Adrenal gland (tissue), 12 donors: Measurements from ENCODE around the gene OR4D1. TPM values are rescaled to one million over a fixed set of nuclear protein-coding genes. Genes with fewer than 3 reads are reported as not detected.

ENCODE experiments used
- DNase-seq, 7 donors: peaks; one replicate each; pipeline ENCODE4 v3.0.0-alpha.2; 2019 to 2020
- H3K27ac ChIP-seq, 5 donors: fragments of 200-600 bp; sonication (generic) in 4 of 5; 1 replicate in 3 of 5; 2 replicates in 2 of 5; pipeline versions ENCODE4 v1.5.1 to v1.8.0; 2016 to 2020; ENCODE audit warnings: mild to moderate bottlenecking in 1 of 5
- H3K27me3 ChIP-seq: fragments of 200-600 bp; 2 replicates; pipeline ENCODE4 v1.8.0; 2021
- H3K36me3 ChIP-seq, 2 donors: fragments of 200-600 bp; replicated peaks in 1 of 2; 1 replicate in 1 of 2; 2 replicates in 1 of 2; pipeline versions ENCODE4 v1.5.1 to v1.8.0; 2018 to 2022
- H3K4me1 ChIP-seq, 2 donors: fragments of 200-600 bp; replicated peaks in 1 of 2; 1 replicate in 1 of 2; 2 replicates in 1 of 2; pipeline versions ENCODE4 v1.5.1 to v1.8.0; 2018 to 2021
- H3K4me3 ChIP-seq, 4 donors: fragments of 200-600 bp; sonication (generic) in 3 of 4; one replicate each; pipeline ENCODE4 v1.5.1; 2016 to 2018
- H3K9me3 ChIP-seq, 3 donors: fragments of 200-600 bp; sonication (generic) in 1 of 3; replicated peaks in 1 of 3; 1 replicate in 2 of 3; 2 replicates in 1 of 3; pipeline versions ENCODE4 v1.5.1 to v1.8.0; 2016 to 2021
- CTCF ChIP-seq, 6 experiments: fragments of 450-650 bp in 4 of 6; fragments of 200-600 bp in 2 of 6; sonication (generic) in 1 of 6; IDR thresholded peaks; 1 replicate in 5 of 6; 2 replicates in 1 of 6; pipeline versions ENCODE4 v1.5.1 to v1.8.0; 2016 to 2021; ENCODE audit warnings: antibody characterized with exemption in 6 of 6, mild to moderate bottlenecking in 2 of 6, moderate library complexity in 1 of 6
- POLR2A ChIP-seq, 2 donors: fragments of 450-650 bp; IDR thresholded peaks; one replicate each; pipeline ENCODE4 v1.6.1; 2017; ENCODE audit warnings: antibody characterized with exemption in 2 of 2, mild to moderate bottlenecking in 2 of 2, moderate library complexity in 1 of 2
- WGBS, 4 donors: extraction: QIAGEN DNeasy Blood & Tissue Kit in 2 of 4; methylation state at CpG; one replicate each; pipeline versions ENCODE4 v1.1.5 to v1.1.7; 2013 to 2017; 5-methylcytosine and 5-hydroxymethylcytosine counted together
- intact Hi-C, 2 donors: fragments of 100-400 bp; cut with DNase I; formaldehyde crosslinking; loops; one replicate each; pipeline versions ENCODE4 v1.14.1 to v1.15.0; 2022 to 2023
- polyA plus RNA-seq, 3 donors: library from polyadenylated mRNA; stranded (reverse); fragments of 200-250 nt in 2 of 3; fragments of 350-450 nt in 1 of 3; fragmentation: Illumina TruSeq in 1 of 3; extraction: RNeasy Lipid Tissue Mini Kit (QIAGEN cat#74804) in 1 of 3; gene quantifications; one replicate each; pipeline ENCODE4 v1.2.3, GENCODE V29; 2013 to 2014
- total RNA-seq, 9 donors: library from RNA; depleted of rRNA in 4 of 9; stranded (reverse); fragments of >200 nt in 4 of 9; fragments of 120-200 nt in 1 of 9; fragmentation: NEBNext Ultra II Directional in 1 of 9; extraction: Animal tissue kit (Norgen Biotek cat#: 25700) in 1 of 9; gene quantifications; one replicate each; pipeline versions ENCODE4 v1.1.0 to v1.2.4, GENCODE V29; 2013 to 2023
- donor health status: healthy with polysubstance abuse.
- donor health status: Bipolar disorder and iron deficiency.
- donor health status: DM: yes; HTN: yes; CAD: no.
- donor health status: DM: no; HTN: no; CAD: no.
- donor health status: DM: no; HTN: no; CAD: no.
- donor health status: DM: yes; HTN: yes; CAD: no.

Gene OR4D1
- total and polyA plus RNA-seq, 12 donors = under 0.01 TPM; not detected in 11

DNA sequence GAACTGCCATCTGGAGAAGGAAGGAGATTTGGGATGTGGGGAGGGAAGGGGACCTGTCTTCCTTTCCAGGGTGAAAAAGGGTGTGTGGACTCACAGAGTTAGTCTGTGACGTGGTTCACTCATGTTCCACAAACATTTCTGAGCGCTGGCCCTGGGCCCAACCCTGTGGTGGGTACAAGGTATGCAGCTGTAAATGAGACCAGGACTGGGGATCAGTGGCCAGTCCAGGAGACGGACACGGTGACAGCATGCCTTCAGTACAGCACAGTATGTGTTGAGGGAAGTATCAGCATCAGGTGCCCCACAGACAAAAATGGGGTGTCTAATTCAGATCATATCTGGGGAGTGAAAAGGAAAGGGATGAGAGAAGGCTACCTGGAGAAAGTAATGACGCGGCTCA, 38.9 kb downstream of the OR4D1 start:
- Histone ChIP-seq H3K27me3 (no peaks in the 10 kb centered on the region), H3K9me3 (no peaks in the 10 kb centered on the region), H3K4me1 (no peaks in the 10 kb centered on the region), H3K4me3 (no peak overlapping the region), H3K27ac (no peak overlapping the region), H3K36me3 (no peaks in the 10 kb centered on the region)
- TF ChIP-seq CTCF (IDR thresholded peaks at IDR 0.05) (no peak), POLR2A (IDR thresholded peaks at IDR 0.05) (no peak)
- DNase-seq = no peak
- intact Hi-C loops = no loop called here
- 67 to 92% (median 86%) methylated on average over 6 of the region's 6 CpGs for WGBS, 4 donors

DNA sequence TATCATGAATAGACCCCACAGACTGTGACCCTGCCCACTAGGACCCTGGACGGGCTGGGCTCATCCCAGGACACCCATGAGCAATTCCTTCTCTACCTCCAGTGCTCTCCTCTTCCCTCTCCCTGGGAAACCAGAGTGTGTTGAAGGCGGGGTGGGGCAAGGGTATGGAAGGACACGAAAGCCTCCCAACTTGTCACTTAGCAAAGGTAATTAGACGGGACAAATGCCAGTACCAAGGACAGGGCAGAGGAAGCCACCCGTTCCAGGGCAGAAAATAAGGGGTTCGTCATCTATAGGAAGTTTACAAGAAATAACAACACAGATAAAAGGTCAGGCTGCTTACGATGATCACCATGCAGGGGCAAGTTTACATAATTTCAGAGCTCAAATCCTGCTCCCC, 39.5 kb downstream of the OR4D1 start:
- intact Hi-C loops = no loop called here

DNA sequence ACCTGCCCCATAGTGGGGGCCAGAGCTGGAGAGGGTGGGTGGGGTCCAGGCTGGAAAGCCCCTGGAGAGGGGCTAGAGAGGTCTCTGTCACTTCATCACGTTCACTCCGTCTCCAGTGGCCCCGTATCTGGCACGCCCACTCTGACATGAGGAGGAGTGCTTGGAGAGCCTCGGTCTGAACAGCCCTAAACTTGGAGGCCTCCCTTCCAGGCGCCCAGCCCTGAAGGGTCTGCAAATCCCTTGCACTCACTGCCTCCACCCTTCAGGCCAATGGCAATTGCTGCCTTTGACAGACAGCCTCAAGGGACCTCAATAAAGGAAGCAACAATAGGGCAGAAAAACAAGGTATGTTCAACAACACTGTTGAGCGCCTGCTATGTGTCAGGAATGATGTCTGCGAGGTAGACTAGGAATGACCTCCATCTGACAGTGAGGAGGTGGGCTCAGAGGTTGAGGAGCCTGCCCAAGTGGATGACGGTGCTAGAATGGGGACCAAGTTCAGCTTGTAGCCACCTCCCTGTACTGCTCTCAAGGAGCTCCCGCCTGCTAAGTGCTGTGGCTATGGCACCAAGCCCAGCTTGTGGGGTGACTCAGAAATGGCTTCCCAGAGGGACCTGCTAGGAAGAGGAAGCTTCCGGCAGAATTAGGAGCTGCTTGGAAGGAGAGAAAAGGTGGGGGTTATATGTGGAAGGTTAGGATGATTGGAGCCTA, 41.4 kb downstream of the OR4D1 start:
- DNase-seq = peak; percentile 38 to 77 (median 75)
- no peaks in the 10 kb centered on the region for H3K9me3 ChIP-seq
- H3K27me3 ChIP-seq = no peaks in the 10 kb centered on the region
- no peaks in the 10 kb centered on the region for H3K36me3 ChIP-seq
- WGBS, 4 donors = 25 to 54% (median 48%) methylated on average over 5 to 11 of the region's 11 CpGs
- no peak for TF ChIP-seq POLR2A (IDR thresholded peaks at IDR 0.05)
- TF ChIP-seq CTCF (IDR thresholded peaks at IDR 0.05) = no peak
- no peaks in the 10 kb centered on the region for H3K4me1 ChIP-seq
- H3K27ac ChIP-seq = no peak overlapping the region
- intact Hi-C loops = no loop called here
- H3K4me3 ChIP-seq = no peak overlapping the region

More for the DNA sequence above, 39.5 kb downstream of the OR4D1 start:
- no peak for DNase-seq
- no peaks in the 10 kb centered on the region for H3K36me3 ChIP-seq
- TF ChIP-seq POLR2A (IDR thresholded peaks at IDR 0.05) (no peak), CTCF (IDR thresholded peaks at IDR 0.05) (no peak)
- no peak overlapping the region for H3K4me3 ChIP-seq
- H3K9me3 ChIP-seq = no peaks in the 10 kb centered on the region
- WGBS, 4 donors = 49 to 53% (median 50%) methylated on average over 7 of the region's 7 CpGs
- H3K27me3 ChIP-seq = no peaks in the 10 kb centered on the region
- no peak overlapping the region for H3K27ac ChIP-seq
- no peaks in the 10 kb centered on the region for H3K4me1 ChIP-seq

GRCh38 chr17:58191241-58191896, 43.2 kb downstream of the OR4D1 start:
- Histone ChIP-seq H3K36me3 (no peaks in the 10 kb centered on the region), H3K4me3 (no peak overlapping the region), H3K27ac (no peak overlapping the region), H3K9me3 (no peaks in the 10 kb centered on the region), H3K27me3 (no peaks in the 10 kb centered on the region), H3K4me1 (no peaks in the 10 kb centered on the region)
- 42 to 52% (median 49%) methylated on average over 13 to 14 of the region's 14 CpGs for WGBS, 4 donors
- no peak for DNase-seq
- intact Hi-C loops = no loop called here
- TF ChIP-seq CTCF (IDR thresholded peaks at IDR 0.05) (no peak), POLR2A (IDR thresholded peaks at IDR 0.05) (no peak)
